ENCODE measurements around the gene DPP7.
A peak's percentile ranks its signal among the peaks of the same experiment; 100 is the strongest.

DPP7 gene

DNA sequence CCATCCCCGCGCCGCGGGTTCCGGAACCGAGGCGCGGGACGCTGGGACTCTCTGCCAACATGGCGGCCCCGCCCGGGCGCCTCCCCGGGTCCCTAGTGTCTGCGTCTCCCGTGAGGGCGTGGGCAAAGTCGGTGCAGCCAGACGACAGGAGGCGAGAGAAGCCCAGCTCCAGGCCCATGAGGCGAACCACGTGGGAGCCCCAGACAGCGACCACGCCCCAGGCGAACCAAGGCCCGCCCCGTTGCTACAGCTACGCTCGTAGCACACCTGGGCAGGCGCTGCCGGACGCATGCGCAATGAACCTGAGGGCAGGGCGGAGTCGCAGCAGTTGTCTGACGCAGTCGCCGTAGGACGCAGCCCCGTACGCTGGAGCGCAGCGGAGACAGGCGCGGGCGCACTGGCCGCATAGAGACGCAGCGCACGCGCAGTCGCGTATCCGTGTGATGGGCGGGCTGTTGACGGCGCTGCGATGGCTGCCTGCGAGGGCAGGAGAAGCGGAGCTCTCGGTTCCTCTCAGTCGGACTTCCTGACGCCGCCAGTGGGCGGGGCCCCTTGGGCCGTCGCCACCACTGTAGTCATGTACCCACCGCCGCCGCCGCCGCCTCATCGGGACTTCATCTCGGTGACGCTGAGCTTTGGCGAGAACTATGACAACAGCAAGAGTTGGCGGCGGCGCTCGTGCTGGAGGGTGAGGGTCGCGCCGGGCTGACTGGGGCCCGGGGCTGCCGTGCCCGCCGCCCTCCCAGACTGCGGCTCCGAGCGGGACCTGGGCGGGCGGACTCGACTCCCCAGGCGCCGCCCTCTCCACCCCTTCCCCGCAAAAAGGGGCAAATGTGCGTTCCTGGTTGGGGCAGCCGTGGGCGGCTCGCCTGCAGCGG is 27.8 kb downstream of the DPP7 start, which contains the start of gene MAN1B1:
Gene MAN1B1 (plus strand): TSS at position 455 of the 878 bp plus-strand sequence. CDS start 15 bp downstream, at position 470.
- DNase-seq (ENCODE audit: low read depth): peak; percentile 99

DNA sequence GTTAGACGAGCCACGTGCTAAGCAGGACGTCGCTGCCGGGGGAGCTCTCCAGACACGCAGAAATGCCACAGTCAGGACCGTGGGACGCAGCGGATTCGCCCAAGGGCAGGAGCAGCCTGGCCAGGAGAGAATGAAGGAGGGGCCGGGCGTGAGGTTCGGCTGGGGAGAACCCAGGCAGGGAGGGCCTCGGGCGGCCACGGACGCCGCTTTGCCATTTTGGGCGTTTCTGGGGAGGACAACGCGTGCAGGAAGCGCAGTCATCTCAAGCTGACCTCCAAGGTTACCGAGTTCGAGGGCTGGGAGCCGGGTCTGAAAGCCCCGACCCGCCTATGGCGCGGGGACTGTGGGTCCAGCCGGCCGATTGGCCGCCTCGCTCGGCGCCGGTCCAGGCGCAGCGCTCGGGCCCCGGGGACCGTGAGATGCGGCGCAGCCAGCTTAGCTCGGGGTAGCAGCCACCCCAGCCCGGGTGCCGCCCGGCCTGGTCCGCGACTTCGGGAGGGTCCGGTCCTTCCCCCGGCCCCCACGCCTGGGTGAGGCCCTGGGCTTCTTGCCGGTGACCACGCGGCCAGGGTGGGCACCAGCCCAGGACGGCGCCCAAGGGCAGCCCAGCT is 28.5 kb downstream of the DPP7 start:
- DNase-seq (ENCODE audit: low read depth): peak; percentile 58

- no peak for DNase-seq (ENCODE audit: low read depth)
Measured at GRCh38 chr9:137084526-137084925, 30.0 kb downstream of the DPP7 start.

- DNase-seq (ENCODE audit: low read depth): peak; percentile 87
Measured at GRCh38 chr9:137083394-137084004, 31.0 kb downstream of the DPP7 start.

DNA sequence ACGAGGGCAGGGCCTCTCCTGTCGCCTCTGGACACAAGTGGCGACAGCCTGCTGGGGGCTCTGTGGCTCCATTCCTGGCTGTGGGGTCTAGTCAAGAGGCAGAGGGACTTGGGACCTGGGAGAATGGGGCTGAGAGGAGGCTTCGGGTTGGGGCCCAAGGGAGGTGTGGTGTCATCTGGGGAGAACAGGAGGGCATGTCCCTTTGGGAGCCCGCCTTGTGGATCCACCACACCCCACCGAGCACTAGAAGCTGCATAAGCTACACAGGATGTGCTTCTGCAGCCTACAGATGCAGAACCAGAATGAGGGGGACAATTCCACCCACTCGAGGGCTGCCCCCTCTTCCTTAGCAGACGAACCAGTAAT is 31.6 kb downstream of the DPP7 start:
- DNase-seq (ENCODE audit: low read depth): no peak

GRCh38 chr9:137082222-137082924 is 32.2 kb downstream of the DPP7 start:
- DNase-seq (ENCODE audit: low read depth): no peak

DNA sequence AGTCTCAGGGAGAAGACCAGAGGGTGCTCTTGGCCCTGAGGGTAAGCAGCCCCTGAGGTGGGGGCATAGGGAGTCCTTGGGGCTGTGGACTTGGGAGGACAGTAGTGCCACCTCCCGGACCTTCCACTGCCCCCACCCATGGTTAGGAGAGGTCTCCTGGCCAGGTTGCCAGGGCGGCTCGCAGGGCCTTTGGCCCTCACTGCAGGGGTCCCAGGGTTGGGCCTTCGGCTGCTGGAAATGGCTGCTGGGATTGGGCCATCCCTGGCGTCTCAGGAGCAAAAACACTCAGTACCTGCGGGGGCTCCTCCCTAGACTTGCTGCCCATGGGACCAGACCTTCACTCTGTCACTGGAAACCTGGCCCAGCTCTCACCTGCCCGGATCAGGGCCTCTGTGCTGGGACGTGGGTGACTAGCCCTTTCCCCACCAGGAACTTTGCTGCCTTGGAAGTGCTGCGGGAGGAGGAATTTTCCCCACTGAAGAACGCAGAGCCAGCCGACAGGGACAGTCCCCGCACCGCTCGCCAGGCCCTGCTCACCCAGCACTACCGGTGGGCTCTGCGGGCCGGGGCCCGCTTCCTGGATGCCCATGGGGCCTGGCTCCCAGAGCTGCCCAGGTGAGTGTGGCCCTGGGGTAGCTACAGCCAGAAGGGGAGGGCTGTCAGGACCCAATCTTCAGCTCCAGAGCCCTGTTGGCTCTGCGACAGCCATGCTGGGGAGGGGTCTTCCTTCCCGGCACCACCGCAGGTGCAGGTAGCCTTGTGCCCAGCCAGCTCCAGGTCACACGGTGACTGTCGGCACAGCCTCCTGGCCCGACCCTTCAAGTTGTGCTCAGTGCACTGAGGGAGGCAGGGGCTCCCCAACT is 34.0 kb downstream of the DPP7 start:
- DNase-seq (ENCODE audit: low read depth): no peak

DNA sequence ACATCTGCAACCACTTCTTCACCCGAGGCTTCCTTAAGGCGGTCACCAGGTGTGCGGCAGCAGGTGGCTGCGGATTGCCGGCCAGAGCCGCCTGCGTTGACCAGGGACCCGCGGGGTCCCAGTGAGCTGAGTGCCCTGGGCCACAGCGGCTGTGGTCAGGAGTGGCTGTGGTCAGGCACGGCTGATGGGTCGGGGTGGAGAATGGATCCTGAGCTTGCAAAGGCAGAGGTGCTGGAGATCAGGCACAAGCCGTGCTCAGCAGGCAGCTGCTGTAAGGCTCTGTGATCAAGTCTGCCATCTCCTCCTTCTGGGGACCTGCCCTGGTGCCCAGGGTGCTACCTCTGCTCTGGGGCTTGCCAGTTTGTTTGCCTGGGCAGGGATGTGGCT is 35.1 kb downstream of the DPP7 start:
- DNase-seq (ENCODE audit: low read depth): no peak

DNA sequence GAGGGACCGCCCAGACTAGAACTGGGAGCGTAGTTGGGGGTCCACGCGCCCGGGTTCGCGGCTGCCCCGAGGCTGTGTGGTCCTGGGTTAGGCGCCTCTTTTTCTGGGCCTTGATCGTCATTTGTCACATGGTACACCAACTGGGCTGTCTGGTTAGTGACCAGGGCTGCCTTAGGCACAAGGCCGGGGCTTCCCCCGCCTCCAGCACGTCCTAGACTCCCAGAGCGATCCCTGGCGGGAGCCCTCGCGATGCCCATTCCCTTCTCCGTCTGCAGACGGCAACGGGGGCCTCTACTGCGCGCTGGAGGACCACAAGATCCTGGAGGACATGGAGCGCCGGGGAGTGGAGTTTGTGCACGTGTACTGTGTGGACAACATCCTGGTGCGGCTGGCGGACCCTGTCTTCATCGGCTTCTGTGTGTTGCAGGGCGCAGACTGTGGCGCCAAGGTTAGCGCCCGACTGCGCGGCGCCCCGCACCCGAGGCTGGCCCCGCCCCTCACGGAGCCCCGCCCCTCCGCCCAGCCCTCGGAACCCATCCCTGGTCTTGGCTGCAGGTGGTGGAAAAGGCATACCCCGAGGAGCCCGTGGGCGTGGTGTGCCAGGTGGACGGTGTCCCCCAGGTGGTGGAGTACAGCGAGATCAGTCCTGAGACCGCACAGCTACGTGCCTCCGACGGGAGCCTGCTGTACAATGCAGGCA is 35.7 kb downstream of the DPP7 start:
- no peak for DNase-seq (ENCODE audit: low read depth)

- DNase-seq (ENCODE audit: low read depth): no peak
Measured at GRCh38 chr9:137077758-137078693, 36.5 kb downstream of the DPP7 start.

DNA sequence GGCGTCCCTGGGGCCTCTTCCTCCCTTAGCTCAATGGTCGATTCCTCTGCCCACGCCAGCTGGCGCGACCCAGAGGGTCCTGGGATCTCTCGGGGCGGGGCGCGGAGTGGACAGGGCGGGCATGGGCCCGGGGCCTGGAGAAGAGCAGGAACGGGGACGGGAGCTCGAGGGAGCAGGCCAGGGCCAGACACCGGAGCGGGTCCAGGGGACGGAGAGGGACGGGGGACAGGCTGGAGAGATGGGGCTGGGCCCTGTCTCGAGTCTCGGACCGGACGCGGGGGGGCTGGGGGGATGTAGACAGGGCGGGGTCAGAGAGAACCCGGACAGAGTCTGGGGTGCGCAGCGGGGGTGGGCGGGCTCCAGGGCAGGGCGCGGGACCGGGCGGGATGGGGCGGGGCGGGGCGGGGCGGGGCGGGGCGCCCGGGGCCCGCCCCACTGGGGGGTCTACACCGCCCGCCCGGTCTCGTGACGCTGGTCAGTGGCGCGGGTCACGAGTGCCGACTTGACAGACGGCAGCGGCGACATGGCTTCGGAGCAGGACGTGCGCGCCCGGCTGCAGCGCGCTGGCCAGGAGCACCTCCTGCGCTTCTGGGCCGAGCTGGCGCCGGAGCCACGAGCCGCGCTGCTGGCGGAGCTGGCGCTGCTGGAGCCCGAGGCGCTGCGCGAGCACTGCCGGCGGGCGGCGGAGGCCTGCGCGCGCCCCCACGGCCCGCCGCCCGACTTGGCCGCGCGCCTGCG is 37.4 kb downstream of the DPP7 start, which contains the start of gene UAP1L1:
Gene UAP1L1 (plus strand): TSS at position 508 of the 738 bp plus-strand sequence. CDS start 16 bp downstream, at position 524.
- peak; percentile 80 for DNase-seq (ENCODE audit: low read depth)

- DNase-seq (ENCODE audit: low read depth): no peak
Measured at GRCh38 chr9:137076636-137077009, 37.9 kb downstream of the DPP7 start.

DNA sequence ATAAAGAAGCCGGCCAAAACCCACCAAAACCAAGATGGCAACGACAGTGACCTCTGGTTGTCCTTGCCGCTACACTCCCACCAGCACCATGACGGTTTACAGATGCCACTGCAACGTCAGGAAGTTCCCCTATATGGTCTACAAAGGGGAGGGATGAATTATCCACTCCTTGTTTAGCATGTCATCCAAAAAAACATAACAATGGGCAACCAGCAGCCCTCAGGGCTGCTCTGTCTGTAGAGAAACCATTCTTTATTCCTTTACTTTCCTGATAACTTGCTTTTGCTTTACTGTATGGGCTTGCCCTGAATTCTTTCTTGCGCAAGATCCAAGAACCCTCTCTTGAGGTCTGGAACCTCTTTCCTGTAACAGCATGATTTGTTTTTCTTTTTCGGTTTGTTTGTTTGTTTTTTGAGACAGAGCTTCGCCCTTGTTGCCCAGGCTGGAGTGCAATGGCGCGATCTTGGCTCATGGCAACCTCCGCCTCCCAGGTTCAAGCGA is 39.2 kb downstream of the DPP7 start:
- no peak for DNase-seq (ENCODE audit: low read depth)

DNA sequence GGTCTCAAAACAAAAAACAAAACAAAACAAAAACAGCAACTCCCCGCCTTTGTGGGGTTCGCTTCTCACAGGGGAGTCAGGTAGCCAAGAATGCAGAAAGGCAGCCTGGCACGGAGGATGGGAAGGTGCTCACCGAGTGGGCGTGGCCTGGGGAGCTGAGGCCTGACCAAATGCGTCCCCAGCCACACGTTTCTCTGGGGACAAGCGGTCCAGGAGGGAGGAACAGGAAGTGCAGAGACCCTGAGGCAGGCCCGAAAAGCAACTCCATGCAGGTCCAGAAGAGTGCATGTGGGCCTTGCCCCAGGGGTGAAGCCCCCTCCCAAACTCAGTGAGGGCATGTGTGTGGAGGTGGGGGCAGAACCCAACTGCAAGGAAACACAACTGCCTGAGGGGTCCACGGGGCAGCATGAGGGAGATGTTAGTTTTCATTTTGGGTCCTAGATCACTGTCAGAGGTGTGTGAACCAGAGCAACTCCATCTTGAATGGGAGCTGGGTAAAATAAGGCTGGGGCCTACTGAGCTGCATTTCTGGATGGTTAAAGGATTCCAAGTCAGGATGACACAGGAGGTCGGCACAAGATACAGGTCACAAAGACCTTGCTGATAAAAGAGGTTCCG is 39.8 kb downstream of the DPP7 start:
- no peak for DNase-seq (ENCODE audit: low read depth)

- no peak for DNase-seq (ENCODE audit: low read depth)
Measured at GRCh38 chr9:137073992-137074399, 40.5 kb downstream of the DPP7 start.

- no peak for DNase-seq (ENCODE audit: low read depth)
Measured at GRCh38 chr9:137071282-137071681, 43.3 kb downstream of the DPP7 start.

DNA sequence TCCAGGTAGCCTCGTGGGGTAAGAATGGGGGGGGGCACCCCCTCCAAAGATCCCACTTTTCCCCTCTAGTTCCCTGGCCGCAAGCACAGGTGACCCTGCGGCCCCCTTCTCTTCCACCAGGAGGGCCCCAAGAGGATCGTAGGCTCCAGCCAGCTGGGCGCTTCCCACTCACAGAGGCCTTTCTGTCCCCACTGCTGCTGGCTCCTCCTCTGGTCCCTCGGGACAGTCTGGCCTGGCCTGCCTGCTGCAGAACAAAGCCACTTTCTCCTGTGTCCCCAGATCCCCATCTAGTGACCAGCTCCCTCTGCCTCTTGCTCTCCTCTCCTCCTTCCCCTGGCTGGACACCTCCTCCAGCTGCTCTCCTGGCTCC is 43.6 kb downstream of the DPP7 start:
- DNase-seq (ENCODE audit: low read depth): no peak

- peak; percentile 75 for DNase-seq (ENCODE audit: low read depth)
Measured at GRCh38 chr9:137070201-137070905, 44.2 kb downstream of the DPP7 start, which contains the start of gene SAPCD2. TSS of gene SAPCD2 (minus strand) at chr9:137070557. CDS start at chr9:137070460, 97 bp downstream.

All from fibroblast of gingiva (primary cell).